GM18502 (cell line): Measurements from ENCODE around the gene BMERB1.
"Not testable (repeated sequence)": the region's sequence is repeated elsewhere in the genome, so short reads cannot be mapped to it uniquely, and the experiment has no call there.

ENCODE experiments used
- ATAC-seq: cut with Tn5 transposase; IDR thresholded peaks from one replicate; pipeline ENCODE4 v1.9.1; 2021; ENCODE audit warnings: mild to moderate bottlenecking; ENCODE audit not compliant: unreplicated experiment, poor library complexity

Gene BMERB1

GRCh38 chr16:15544405-15544804, 110.0 kb downstream of the BMERB1 start:
- ATAC-seq, result no peak

- no peak for ATAC-seq
Observed at GRCh38 chr16:15545544-15545943, 111.2 kb downstream of the BMERB1 start.

- not testable (repeated sequence) for ATAC-seq
Observed at GRCh38 chr16:15547072-15547767, 112.8 kb downstream of the BMERB1 start.

- ATAC-seq, result no peak
Observed at GRCh38 chr16:15547768-15548096, 113.3 kb downstream of the BMERB1 start.

- no peak for ATAC-seq
Observed at GRCh38 chr16:15548482-15548891, 114.1 kb downstream of the BMERB1 start.

GRCh38 chr16:15552507-15552906, 118.1 kb downstream of the BMERB1 start:
- no peak for ATAC-seq

- no peak for ATAC-seq
Observed at GRCh38 chr16:15553313-15554088, 119.1 kb downstream of the BMERB1 start.

- ATAC-seq, result no peak
Observed at GRCh38 chr16:15556130-15556529, 121.7 kb downstream of the BMERB1 start.

GRCh38 chr16:15557258-15557657, 122.9 kb downstream of the BMERB1 start:
- no peak for ATAC-seq

- ATAC-seq, result no peak
Observed at GRCh38 chr16:15559176-15559575, 124.8 kb downstream of the BMERB1 start.

- ATAC-seq, result no peak
Observed at GRCh38 chr16:15564604-15565339, 130.4 kb downstream of the BMERB1 start.

- no peak for ATAC-seq
Observed at GRCh38 chr16:15566095-15566494, 131.7 kb downstream of the BMERB1 start.

GRCh38 chr16:15567823-15568222, 133.4 kb downstream of the BMERB1 start:
- ATAC-seq, result no peak

GRCh38 chr16:15570666-15571065, 136.3 kb downstream of the BMERB1 start:
- ATAC-seq, result not testable (repeated sequence)

- no peak for ATAC-seq
Observed at GRCh38 chr16:15571557-15571956, 137.2 kb downstream of the BMERB1 start.

- ATAC-seq, result no peak
Observed at GRCh38 chr16:15572329-15573001, 138.1 kb downstream of the BMERB1 start.

- ATAC-seq, result no peak
Observed at GRCh38 chr16:15573274-15573895, 139.0 kb downstream of the BMERB1 start.

- not testable (repeated sequence) for ATAC-seq
Observed at GRCh38 chr16:15573896-15574613, 139.7 kb downstream of the BMERB1 start.

- ATAC-seq, result no peak
Observed at GRCh38 chr16:15574614-15574948, 140.2 kb downstream of the BMERB1 start.
